ENCODE results near the gene ADGRV1. TPM values are rescaled to one million over a fixed set of nuclear protein-coding genes. Genes with fewer than 3 reads are reported as not detected.

Gene ADGRV1
- total RNA-seq, 1 experiment from 2014 or later = not detected

- ChIA-PET POLR2A (interaction anchor here (0.7 to 2.0 kb wide), 3 partner anchors 26 to 194 kb away, joined by 3 to 8 read pairs (median 5); partner anchors contain the start of gene ARRDC3), CTCF (interaction anchor here (0.8 to 1.1 kb wide), 2 partner anchors 11 to 256 kb away, joined by 3 to 4 read pairs; no protein-coding TSS in a partner anchor)
- DNase-seq (ENCODE audit: unreplicated experiment) = no peak
- TF ChIP-seq CTCF (IDR thresholded peaks at IDR 0.05; ENCODE audit: unreplicated experiment) = no peak
- Mint-ChIP-seq H3K27me3 (ENCODE audit: insufficient read depth, unreplicated experiment) (no peaks in the 10 kb centered on the region), H3K36me3 (ENCODE audit: insufficient read depth, unreplicated experiment) (no peaks in the 10 kb centered on the region), H3K4me1 (ENCODE audit: insufficient read depth, unreplicated experiment) (peaks cover 9% of the 10 kb centered on the region), H3K9me3 (ENCODE audit: unreplicated experiment) (no peaks in the 10 kb centered on the region), H3K4me3 (ENCODE audit: unreplicated experiment) (no peak overlapping the region), H3K27ac (ENCODE audit: low read depth, unreplicated experiment) (no peak overlapping the region)
- BruUV-seq (replicated peaks) = no TSS peak
- intact Hi-C loops (cut with micrococcal nuclease) = no loop called here
These were observed 630.2 kb downstream of the ADGRV1 start for GRCh38 chr5:91188755-91189154.

- no peaks in the 10 kb centered on the region for H3K27me3 Mint-ChIP-seq (ENCODE audit: insufficient read depth, unreplicated experiment)
- H3K9me3 Mint-ChIP-seq (ENCODE audit: unreplicated experiment) = no peaks in the 10 kb centered on the region
- intact Hi-C loops (cut with micrococcal nuclease) = no loop called here
- POLR2A ChIA-PET = interaction anchor here (0.7 to 2.0 kb wide), 3 partner anchors 9 to 30 kb away, joined by 3 to 8 read pairs (median 5); no protein-coding TSS in a partner anchor
- peak; percentile 58 for DNase-seq (ENCODE audit: unreplicated experiment)
- CTCF ChIA-PET = interaction anchor here (0.8 to 1.5 kb wide), 4 partner anchors 10 to 257 kb away, joined by 3 to 4 read pairs (median 3); no protein-coding TSS in a partner anchor
- no TSS peak for BruUV-seq (replicated peaks)
- H3K4me1 Mint-ChIP-seq (ENCODE audit: insufficient read depth, unreplicated experiment) = peaks cover 9% of the 10 kb centered on the region
- H3K27ac Mint-ChIP-seq (ENCODE audit: low read depth, unreplicated experiment) = peak overlapping the region; percentile 69
- no peaks in the 10 kb centered on the region for H3K36me3 Mint-ChIP-seq (ENCODE audit: insufficient read depth, unreplicated experiment)
- H3K4me3 Mint-ChIP-seq (ENCODE audit: unreplicated experiment) = no peak overlapping the region
- no peak for TF ChIP-seq CTCF (IDR thresholded peaks at IDR 0.05; ENCODE audit: unreplicated experiment)
These were observed 631.1 kb downstream of the ADGRV1 start for GRCh38 chr5:91189480-91190313.

DNA sequence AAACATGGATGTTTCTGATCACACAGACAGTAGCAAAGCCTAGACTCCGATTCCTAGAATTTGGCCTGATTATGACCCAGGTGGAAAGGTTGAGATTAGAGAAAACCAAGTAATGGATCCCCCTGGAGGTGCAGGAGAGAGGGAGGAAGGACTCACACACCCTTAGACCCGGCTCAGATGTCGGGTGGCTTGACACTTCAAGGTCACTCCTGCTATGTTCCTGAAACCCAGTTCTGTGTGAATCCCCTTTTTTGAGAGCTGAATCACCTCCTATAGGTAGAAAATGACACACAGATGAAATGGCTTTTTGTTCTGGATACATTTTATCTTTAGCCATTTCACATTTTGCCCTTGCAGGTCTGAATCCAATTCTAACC is 631.7 kb downstream of the ADGRV1 start:
- peaks cover 9% of the 10 kb centered on the region for H3K4me1 Mint-ChIP-seq (ENCODE audit: insufficient read depth, unreplicated experiment)
- intact Hi-C loops (cut with micrococcal nuclease) = no loop called here
- peak overlapping the region; percentile 69 for H3K27ac Mint-ChIP-seq (ENCODE audit: low read depth, unreplicated experiment)
- ChIA-PET CTCF (interaction anchor here (1.0 to 1.5 kb wide), 2 partner anchors 12 to 88 kb away, joined by 3 read pairs; no protein-coding TSS in a partner anchor), POLR2A (interaction anchor here (0.7 to 2.0 kb wide), 2 partner anchors 9 to 28 kb away, joined by 3 to 8 read pairs; no protein-coding TSS in a partner anchor)
- H3K9me3 Mint-ChIP-seq (ENCODE audit: unreplicated experiment) = no peaks in the 10 kb centered on the region
- H3K4me3 Mint-ChIP-seq (ENCODE audit: unreplicated experiment) = no peak overlapping the region
- DNase-seq (ENCODE audit: unreplicated experiment) = no peak
- no peak for TF ChIP-seq CTCF (IDR thresholded peaks at IDR 0.05; ENCODE audit: unreplicated experiment)
- no TSS peak for BruUV-seq (replicated peaks)
- no peaks in the 10 kb centered on the region for H3K27me3 Mint-ChIP-seq (ENCODE audit: insufficient read depth, unreplicated experiment)
- H3K36me3 Mint-ChIP-seq (ENCODE audit: insufficient read depth, unreplicated experiment) = no peaks in the 10 kb centered on the region

- no peak overlapping the region for H3K27ac Mint-ChIP-seq (ENCODE audit: low read depth, unreplicated experiment)
- H3K4me3 Mint-ChIP-seq (ENCODE audit: unreplicated experiment) = no peak overlapping the region
- H3K36me3 Mint-ChIP-seq (ENCODE audit: insufficient read depth, unreplicated experiment) = no peaks in the 10 kb centered on the region
- H3K9me3 Mint-ChIP-seq (ENCODE audit: unreplicated experiment) = no peaks in the 10 kb centered on the region
- CTCF ChIA-PET = interaction anchor here (0.6 kb wide), 1 partner anchor 182 kb away, joined by 3 read pairs; no protein-coding TSS in a partner anchor
- no peak for TF ChIP-seq CTCF (IDR thresholded peaks at IDR 0.05; ENCODE audit: unreplicated experiment)
- no peak for DNase-seq (ENCODE audit: unreplicated experiment)
- H3K4me1 Mint-ChIP-seq (ENCODE audit: insufficient read depth, unreplicated experiment) = peaks cover 4% of the 10 kb centered on the region
- BruUV-seq (replicated peaks) = no TSS peak
- H3K27me3 Mint-ChIP-seq (ENCODE audit: insufficient read depth, unreplicated experiment) = no peaks in the 10 kb centered on the region
- POLR2A ChIA-PET = interaction anchor here (0.7 to 1.2 kb wide), 2 partner anchors 15 to 33 kb away, joined by 3 to 5 read pairs; no protein-coding TSS in a partner anchor
- intact Hi-C loops (cut with micrococcal nuclease) = loop anchor here (5.0 kb wide), 1 partner anchor 43 kb away; no protein-coding TSS in a partner anchor
These were observed 636.3 kb downstream of the ADGRV1 start for GRCh38 chr5:91194824-91195381.
